ENCODE measurements around the gene KIRREL1. TPM values are rescaled to one million over a fixed set of nuclear protein-coding genes. Genes with fewer than 3 reads are reported as not detected.

KIRREL1 gene
- total and polyA plus RNA-seq, 2 experiments from 2014 or later = 5.1 to 35.2 TPM

DNA sequence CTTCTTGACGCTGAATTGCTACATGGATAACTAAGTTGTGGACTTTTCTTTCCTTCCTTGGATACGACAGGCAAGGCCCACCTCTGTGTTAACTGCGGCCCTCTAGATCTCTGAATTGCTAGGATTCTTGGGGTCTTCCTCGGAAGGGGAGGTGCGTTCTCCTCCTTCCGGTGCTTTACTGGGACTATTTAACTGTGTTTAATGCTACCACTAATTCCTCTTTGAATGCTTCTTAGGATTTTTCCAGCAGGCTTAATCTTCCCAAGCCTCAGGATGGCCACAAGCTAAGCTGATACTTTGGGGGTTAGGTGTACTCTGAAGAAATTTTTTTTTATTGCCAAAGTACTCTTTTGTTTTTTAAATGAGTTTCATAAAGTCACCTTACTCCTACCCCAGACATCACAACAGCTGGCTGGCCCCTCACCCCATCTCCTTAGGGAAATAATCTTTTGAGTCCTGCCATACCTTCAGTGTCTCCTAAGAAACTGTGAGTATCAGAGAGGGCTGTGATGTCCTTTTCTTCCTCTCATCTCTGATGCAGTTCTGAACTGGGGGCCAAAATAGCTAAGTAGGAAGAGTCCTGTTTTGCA, 21.4 kb downstream of the KIRREL1 start (continued):
- TF ChIP-seq, protein P1, sequence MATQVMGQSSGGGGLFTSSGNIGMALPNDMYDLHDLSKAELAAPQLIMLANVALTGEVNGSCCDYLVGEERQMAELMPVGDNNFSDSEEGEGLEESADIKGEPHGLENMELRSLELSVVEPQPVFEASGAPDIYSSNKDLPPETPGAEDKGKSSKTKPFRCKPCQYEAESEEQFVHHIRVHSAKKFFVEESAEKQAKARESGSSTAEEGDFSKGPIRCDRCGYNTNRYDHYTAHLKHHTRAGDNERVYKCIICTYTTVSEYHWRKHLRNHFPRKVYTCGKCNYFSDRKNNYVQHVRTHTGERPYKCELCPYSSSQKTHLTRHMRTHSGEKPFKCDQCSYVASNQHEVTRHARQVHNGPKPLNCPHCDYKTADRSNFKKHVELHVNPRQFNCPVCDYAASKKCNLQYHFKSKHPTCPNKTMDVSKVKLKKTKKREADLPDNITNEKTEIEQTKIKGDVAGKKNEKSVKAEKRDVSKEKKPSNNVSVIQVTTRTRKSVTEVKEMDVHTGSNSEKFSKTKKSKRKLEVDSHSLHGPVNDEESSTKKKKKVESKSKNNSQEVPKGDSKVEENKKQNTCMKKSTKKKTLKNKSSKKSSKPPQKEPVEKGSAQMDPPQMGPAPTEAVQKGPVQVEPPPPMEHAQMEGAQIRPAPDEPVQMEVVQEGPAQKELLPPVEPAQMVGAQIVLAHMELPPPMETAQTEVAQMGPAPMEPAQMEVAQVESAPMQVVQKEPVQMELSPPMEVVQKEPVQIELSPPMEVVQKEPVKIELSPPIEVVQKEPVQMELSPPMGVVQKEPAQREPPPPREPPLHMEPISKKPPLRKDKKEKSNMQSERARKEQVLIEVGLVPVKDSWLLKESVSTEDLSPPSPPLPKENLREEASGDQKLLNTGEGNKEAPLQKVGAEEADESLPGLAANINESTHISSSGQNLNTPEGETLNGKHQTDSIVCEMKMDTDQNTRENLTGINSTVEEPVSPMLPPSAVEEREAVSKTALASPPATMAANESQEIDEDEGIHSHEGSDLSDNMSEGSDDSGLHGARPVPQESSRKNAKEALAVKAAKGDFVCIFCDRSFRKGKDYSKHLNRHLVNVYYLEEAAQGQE (IDR thresholded peaks at IDR 0.05; ENCODE audit: unreplicated experiment) = no peak
- TF ChIP-seq EZH2 (IDR thresholded peaks at IDR 0.05; ENCODE audit: low read depth, unreplicated experiment) = no peak
- TF ChIP-seq CTCF (conservative IDR thresholded peaks at IDR 0.05; ENCODE audit: low read depth in 2 of 2) = no peak
- TF ChIP-seq CREB1 (CRISPR knock-in tag; IDR thresholded peaks at IDR 0.05; ENCODE audit: low read depth) = no peak
- no peak for TF ChIP-seq POLR2AphosphoS5 (IDR thresholded peaks at IDR 0.05; ENCODE audit: low read depth)
- TF ChIP-seq NANOG (IDR thresholded peaks at IDR 0.05; ENCODE audit: borderline replicate concordance) = no peak

DNA sequence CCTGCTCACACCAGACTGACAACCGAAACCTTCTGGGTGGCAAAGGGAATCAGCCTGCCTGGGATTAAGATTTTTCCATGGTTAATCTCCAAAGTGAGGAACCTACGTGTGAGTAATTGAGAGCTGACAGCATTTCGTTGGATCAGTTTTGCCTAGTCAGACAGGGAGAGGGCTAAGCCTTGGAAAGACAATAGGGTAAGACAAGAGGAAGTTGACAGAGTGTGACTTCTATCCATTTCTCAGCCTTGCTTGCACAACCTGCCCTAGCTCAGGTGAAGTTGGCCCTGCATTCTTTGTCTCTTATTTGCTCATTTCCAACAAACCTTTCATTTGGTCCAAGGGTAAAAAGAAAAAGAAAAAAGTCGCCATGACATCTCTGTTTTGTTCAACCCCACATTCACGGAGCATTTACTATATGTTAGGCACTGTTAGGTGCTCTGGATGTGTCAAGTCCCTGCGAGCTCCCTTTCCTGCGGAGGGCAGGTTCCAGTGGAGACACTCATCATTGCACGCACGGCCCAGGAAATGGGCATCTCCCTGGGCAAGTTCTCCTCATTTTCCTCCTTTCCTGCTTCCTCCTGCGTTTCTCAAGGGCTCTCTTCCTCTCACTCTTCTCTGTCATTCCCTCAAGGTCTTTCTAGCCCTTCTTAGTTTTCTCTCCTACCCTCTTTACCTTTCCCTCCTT, 23.3 kb downstream of the KIRREL1 start:
- Mint-ChIP-seq H3K4me1 (peaks cover 90% of the 10 kb centered on the region), H3K9me3 (no peaks in the 10 kb centered on the region), H3K4me3 (peak overlapping the region; percentile 2; the same call in 1 of the 3 replicates), H3K36me3 (ENCODE audit: low read depth) (no peaks in the 10 kb centered on the region), H3K27me3 (ENCODE audit: insufficient read depth, low read depth, poor library complexity) (peaks cover 16% of the 10 kb centered on the region), H3K27ac (peak overlapping the region; percentile 89)
- DNase-seq (ENCODE audit: low spot score) = no peak
- Histone ChIP-seq H2AFZ (no peak overlapping the region), H3K27me3 (ENCODE audit: insufficient read depth) (no peaks in the 10 kb centered on the region), H3K4me2 (peak overlapping the region; percentile 59; the same call in 1 of the 2 replicates), H3K36me3 (ENCODE audit: insufficient read depth) (no peaks in the 10 kb centered on the region), H3K4me1 (ENCODE audit: insufficient read depth) (peaks cover 83% of the 10 kb centered on the region), H3K9me2 (ENCODE audit: insufficient read depth) (no peaks in the 10 kb centered on the region), H3K79me2 (replicated peaks; ENCODE audit: insufficient read depth) (peaks cover 82% of the 10 kb centered on the region), H3K27ac (ENCODE audit: low read depth) (peak overlapping the region; percentile 82), H3K4me3 (no peak overlapping the region), H4K20me1 (replicated peaks; ENCODE audit: insufficient read depth) (no peaks in the 10 kb centered on the region), H3F3A (replicated peaks; ENCODE audit: low read depth) (no peaks in the 10 kb centered on the region)
- ATAC-seq = no peak; the same call in 2 of the 3 replicates
- TF ChIP-seq CTCF (conservative IDR thresholded peaks at IDR 0.05; ENCODE audit: low read depth in 2 of 2) = no peak
- TF ChIP-seq POLR2AphosphoS5 (IDR thresholded peaks at IDR 0.05; ENCODE audit: low read depth) = no peak
- TF ChIP-seq NANOG (IDR thresholded peaks at IDR 0.05; ENCODE audit: borderline replicate concordance) = no peak
- TF ChIP-seq ZNF462 (CRISPR knock-in tag; IDR thresholded peaks at IDR 0.05) = no peak
- TF ChIP-seq STAT1 (IDR thresholded peaks at IDR 0.05; ENCODE audit: unreplicated experiment) = no peak

Data from GM23338 (cell line).